GM19328 (cell line): ENCODE results near the gene SYVN1.
"Not testable (repeated sequence)": the region's sequence is repeated elsewhere in the genome, so short reads cannot be mapped to it uniquely, and the experiment has no call there.

Experiments
- ATAC-seq: cut with Tn5 transposase; IDR thresholded peaks from one replicate; pipeline ENCODE4 v1.9.1; 2021; ENCODE audit warnings: mild to moderate bottlenecking, moderate library complexity; ENCODE audit not compliant: unreplicated experiment

Gene SYVN1

DNA sequence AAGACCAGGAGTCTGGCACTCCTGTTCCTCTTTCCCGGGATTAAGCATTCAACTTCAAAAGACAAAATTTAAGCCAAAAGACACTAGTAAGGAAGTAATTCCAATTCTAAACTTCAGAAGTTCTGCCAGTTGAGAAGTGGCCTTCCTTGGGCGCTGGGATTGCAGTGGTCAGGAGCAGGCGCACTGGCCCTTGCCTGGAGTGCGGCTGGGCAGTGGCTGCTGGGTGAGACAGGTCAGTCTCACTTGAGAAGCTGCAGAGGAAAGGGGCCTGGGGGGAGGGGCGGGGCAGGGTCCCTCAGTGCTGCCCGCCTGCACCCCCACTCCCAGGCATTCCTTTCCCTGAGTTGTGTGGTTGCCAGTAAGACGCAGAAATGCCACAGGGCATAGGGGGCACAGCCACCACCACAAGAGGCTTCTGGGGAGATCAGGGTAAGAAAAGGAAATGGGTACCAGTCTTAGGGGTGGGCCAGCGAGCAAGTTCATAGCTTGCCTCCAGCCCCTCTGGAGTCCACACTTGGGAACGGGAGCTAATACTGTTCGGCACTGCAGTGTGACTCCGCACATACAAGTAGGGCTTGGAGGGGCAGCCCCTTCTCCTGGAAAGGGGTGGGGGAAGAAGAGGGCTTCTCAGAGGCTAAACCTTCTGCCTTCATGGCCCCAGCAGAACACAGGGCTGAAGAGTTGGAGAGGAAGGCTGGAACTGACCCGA lies 6.7 kb downstream of the SYVN1 start:
- no peak for ATAC-seq

DNA sequence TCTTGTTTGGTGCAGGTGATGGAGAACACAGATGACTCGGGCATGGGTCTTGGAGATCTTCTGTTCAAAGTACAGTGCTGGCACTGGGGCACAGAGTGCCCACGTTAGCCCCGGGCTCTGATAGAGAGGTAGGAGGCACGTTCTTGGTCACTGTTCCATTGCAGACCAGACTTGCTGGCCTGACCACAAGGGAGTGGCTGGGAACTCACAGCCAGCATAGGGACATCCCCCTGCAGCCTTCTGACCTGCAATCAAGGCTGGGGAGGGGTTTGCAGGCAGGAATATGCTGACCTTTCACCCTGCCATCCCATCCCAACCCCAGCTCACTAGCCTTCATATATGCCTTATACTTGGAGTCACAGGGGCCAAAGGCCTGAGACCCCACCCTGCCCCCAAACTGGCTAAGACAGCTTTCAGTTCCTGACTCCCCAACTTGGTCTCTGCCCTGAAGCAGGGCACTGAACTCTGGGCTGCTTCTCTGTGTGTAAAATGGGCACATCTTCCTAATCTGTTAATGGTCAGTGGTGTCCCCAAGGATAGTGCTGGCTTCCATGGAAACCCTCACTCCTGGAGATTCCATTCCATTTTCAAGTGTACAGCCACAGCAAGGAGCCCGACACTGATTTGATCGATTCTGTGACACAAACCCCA lies 7.6 kb downstream of the SYVN1 start:
- no peak for ATAC-seq

DNA sequence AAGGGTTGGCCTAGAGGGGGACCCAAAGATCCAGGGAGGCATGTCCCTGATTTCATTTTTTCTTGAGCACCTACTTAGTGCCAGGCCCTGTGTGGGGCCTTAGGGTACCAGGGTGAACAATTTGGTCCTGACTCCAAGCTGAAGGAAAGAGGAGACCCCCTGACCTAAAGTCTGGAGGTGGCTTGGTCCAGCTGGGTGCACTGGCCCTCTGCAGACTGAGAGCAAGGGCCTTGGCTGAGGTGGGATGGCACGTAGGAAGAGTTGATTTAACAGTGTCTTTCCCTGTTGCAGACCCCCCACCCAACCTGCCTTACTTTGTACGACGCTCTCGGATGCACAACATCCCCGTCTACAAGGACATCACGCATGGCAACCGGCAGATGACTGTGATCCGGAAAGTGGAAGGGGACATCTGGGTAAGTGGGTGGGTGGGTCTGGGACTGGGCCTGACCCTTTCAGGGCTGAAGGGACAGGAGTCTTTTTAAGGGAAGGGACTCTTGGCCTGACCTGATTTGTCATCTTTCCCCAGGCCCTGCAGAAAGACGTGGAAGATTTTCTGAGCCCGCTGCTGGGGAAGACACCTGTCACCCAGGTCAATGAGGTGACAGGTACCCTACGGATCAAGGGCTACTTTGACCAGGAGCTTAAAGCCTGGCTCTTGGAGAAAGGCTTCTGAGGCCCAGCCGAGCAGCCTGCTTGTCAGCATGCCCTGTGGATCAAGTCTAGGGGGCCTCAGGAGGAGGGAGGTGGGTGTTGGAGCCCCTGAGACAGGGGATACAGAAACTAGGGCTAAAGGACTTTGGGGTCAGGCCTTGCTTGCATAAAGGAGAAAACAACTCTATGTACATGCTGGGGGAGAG lies 8.9 kb downstream of the SYVN1 start:
- ATAC-seq = no peak

DNA sequence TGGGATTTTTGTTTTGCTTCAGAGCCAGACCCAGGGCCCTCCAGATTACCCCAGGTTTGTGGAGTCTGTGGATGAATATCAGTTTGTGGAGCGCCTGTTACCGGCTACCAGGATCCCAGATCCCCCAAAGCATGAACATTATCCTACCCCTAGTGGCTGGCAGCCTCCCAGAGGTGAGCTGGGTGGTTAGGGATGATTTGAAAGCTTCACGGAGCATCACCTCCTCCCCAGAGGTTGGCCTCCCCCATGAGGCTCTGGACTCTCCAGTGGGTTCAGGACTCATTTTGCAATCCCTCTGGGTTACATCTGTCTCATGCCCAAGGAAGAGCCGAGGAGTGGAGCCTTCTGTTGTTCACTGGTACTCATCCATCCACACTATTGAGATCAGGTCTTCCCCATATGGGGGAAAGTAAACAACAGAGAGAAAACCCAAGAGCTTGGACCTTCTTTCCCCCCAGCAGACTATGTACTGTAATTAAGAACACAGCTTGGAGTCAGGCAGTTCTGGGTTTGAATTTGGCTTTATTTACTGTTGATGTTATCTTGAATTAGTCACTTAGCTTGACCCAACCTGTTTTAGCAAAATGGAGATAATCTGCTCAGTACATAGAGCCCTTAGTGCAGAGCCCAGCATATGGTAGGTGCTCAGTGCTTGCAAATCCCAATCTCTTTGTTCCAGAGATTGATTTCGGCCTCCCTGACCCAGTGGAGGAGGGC lies 9.7 kb downstream of the SYVN1 start:
- no peak for ATAC-seq

DNA sequence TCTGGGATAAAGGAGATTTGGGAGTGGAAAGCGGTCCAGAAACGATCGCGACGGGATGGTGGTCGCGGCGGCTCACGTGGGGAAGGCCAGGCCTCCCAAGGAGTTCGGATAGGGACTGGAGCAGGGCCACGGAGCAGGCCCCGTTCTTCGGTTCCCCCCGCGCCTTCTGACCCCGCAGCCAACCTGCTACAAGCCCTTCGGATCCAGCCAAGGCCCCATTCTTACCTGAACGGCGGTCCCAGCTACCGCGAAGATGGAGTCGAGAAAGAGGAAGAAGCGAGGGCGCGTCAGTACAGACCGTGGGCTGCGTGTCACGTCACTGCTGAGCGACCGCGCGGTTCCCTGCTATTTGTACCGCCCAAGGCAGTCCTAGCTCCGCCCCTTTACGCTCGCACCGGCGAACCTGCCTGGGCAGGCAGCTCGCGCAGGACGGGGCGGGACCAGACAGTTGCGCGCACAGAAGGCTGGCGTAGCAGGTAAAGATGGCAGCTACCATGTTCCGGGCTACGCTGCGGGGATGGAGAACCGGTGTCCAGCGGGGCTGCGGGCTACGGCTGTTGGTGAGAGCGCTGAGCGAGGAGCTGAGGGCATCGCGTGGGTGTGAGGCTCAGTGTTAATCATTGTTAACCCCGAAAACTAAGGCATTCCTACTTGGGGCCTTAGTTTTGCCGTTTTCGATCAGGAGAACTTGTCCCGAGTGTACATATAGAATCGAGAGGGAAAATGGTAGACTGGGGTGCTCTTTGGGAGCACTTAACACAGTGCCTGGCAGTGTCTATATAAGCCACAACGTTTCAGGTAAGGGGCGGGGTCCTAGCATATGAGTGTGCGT lies 12.2 kb downstream of the SYVN1 start, which contains the start of the genes FAU and MRPL49:
Gene FAU, minus strand, starts transcription at position 270 of the 832 bp plus-strand sequence. CDS start 321 bp downstream, outside the sequence.
Gene MRPL49, plus strand, starts transcription at position 457 of the 832 bp plus-strand sequence. Its CDS starts 26 bp downstream, at position 483.
- peak; percentile 60 for ATAC-seq

DNA sequence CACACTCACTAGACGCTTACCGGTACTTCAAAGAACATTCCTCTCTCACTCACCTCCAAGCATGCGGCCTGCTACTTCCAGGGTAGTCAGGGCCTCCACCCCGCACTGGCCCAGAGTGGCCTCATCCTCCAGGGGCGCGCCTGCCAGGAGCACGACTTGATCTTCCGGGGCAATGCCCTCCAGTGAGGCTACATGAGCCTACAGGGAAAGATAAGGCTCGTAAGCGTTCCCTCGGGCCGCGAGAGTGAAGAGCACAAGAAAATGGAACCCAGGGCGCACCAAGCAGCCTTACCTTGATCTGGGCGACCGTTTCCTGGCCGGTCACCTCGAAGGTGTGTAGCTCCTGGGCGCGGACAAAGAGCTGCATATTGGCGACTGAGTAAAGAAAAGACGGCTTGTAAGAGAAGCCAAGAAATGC lies 12.9 kb downstream of the SYVN1 start:
- ATAC-seq = no peak

DNA sequence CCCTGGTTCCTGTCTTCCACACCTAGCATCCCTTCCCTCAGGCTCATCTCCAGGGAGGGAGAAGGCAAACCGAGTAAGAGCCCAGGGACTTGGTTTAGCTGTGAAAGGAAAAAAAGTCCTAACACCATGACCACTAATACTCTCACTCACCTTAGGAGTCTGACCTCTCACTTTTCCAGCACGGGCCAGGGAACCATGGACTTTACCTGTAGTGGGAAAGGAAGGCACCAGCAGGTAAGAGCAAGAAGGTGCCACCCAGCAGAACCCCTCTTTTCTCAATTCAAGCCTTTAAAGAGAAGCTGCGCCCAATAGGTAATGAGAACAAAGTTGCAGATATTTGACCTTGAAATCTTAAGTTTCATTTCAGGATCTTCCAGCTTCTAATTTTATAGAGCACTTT lies 13.5 kb downstream of the SYVN1 start:
- no peak for ATAC-seq

DNA sequence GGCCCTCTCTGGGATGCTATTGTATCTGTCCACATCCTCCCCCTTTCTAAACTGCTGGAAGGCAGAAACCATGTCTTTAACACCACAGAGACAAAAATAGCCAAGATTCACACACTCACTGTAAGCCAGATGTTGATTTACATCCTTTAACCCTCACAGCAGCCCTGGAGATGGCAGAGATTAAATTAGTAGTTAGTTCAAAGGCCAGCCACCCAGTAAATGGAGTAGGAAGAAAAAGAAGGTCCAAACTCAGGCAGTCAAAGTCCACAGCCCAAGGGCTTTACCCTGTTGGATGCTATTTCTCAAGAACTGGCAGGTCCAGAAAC lies 14.7 kb downstream of the SYVN1 start:
- no peak for ATAC-seq

DNA sequence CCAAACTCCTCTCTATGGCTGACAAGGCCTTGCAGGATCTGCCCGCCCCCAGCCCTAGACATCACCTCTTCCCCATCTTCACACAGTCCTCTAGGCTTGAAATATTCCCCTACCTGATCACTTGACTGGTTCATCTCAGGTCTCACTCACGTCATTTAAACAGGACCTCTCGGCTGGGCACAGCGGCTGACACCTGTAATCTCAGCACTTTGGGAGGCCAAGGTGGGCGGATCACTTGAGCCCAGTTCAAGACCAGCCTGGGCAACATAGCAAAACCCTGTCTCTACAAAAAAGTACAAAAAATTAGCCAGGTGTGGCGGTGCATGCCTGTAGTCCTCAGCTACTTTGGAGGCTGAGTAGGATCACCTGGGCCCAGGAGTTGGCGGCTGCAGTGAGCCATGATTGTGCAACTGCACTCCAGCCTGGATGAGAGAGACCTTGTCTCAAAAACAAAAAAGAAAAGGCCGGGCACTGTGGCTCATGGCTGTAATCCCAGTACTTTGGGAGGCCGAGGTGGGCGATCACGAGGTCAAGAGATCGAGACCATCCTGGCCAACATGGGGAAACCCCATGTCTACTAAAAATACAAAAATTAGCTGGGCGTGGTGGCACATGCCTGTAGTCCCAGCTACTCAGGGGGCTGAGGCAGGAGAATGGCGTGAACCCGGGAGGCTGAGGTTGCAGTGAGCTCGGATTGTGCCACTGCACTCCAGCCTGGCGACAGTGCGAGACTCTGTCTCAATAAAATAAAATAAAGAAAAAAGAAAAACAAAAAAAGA lies 15.2 kb downstream of the SYVN1 start:
- ATAC-seq = not testable (repeated sequence)

DNA sequence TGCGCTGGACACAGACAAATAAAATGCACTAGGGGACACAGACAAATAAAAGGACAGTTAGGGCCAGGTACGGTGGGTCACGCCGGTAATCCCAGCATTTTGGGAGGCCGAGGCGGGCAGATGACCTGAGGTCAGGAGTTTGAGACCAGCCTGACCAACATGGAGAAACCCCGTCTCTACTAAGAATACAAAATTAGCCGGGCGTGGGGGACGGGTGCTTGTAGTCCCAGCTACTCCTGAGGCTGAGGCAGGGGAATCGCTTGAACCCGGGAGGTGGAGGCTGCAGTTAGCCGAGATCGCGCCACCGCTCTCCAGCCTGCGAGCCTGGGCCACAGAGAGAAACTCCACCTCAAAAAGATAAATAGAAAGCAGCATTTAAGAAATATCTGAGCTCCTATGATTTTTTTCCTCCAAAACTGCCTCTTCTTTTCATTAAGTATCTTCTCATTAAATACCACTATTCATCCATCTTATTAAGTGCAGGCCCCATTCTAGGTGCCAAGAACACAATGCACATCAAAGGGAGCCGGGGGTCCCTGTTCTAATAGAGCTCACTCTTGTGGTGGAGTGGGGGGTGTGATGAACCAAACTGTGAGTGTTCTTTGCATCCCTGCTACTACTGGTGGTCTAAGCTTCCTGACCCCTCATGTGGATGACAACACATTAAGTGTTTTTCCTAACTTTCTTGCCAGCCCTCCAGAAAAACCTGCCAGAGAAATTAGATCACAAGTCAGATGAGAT lies 16.1 kb downstream of the SYVN1 start:
- no peak for ATAC-seq

DNA sequence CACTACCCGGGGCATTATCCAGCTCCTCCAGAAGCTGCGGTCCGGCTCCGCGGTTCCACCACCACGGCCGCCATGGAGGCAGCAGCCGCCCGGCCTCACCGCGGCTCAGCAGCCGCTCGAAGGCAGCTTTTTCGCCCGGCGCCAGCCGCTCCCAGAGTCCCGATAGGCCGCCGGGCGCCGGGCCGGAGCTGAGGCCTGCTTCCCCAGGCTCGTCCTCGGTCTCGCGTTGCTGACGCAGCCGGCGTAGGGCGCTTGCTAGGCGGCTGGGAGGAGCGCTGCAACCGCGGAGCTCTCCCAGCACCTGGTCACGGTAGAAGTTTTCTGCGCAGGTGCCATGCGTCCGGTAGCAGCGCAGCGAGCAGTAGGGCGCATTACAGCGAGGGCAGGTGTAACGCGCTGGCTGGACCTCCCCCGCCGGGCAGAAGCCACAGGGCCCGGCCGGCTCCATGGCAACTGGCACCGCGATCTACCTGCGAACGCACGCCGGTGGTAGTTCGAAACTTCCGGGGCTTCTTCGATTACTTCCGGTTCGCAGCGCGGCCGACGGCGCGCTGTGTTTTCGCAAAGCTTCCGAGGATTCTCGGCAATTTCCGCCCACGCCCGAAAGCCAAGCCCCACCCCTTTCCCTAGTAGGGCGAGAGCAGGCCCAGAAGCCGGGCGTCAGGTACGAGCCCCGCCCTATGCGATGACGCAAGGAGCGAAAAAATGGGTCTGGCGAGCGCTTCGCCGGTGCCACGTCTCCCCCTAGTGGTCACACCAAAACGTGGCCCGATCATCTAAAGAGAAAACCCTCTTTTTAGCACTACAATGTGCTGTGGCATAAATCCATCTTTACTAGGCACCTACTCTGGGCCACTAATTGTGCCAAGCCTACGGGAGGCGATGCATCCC lies 16.9 kb downstream of the SYVN1 start, which contains the start of gene ZNHIT2:
Gene ZNHIT2, minus strand, starts transcription at position 496 of the 891 bp plus-strand sequence. Its CDS starts 48 bp downstream, at position 448.
- peak; percentile 64 for ATAC-seq

DNA sequence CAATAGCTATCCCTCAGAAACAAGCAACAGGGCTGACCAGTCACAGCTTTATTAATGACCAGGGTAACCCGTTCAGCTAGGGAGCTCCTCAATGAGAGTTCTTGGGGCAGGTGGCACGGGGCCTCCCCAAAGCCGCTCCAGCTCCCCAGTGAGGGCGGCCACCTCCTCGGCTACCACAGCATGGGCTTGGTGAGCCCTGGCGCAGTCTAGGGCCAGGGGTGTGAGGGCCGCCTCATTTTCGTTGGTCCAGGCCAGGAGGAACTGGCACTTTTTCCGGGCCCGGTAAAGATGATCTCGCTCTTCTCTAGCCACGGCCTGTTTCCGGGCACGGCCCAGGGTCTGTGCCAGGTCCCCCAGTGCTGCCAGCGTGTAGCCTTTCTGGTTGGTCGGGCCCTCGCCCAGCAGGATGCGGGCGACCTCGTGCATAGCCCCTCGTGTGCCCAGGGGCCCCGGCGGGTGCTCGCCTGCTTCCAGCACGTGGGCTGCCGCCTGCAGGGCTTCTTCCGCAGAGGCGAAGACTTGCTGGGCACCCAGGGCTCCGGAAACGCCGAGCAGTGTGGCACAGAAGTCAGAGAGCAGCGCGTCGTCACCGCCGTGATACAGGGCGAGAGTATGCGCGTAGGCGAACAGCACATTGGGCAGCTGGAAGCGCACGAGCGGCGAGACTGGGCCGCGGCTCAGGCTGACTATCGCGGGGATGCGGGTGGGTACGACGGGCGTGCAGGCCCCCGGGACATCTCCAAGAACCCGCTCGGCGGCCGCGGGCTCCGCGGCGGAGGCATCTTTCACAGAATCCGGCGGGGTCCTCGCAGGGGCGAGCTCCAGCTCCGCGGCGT lies 17.7 kb downstream of the SYVN1 start:
- no peak for ATAC-seq

DNA sequence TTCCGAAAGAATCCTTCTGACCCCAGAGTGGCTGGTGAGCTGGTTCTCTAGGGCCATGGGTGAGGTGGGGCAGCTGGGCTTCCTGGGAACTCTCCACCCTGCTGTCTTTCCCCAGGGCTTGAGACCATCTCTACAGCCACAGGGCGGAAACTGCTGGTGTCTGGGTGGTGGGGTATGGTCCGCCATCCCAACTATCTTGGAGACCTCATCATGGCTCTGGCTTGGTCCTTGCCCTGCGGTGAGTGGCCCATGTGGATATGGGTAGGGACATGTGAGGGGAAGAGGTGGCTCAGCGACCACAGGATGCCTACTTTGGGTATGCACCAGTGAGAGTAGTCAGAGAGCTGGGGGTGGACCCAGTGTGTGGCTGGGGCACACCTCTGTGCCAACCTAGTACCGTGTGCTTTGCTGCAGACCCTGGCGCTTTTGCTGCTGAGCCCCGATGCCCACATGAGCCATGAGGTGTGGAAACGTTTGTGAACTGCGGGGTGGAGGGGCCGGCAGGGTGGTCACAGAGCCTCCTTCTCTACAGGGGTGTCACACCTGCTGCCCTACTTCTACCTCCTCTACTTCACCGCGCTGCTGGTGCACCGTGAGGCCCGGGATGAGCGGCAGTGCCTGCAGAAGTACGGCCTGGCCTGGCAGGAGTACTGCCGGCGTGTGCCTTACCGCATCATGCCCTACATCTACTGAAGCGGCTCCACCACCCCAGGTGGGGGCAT lies 18.8 kb downstream of the SYVN1 start:
- no peak for ATAC-seq

DNA sequence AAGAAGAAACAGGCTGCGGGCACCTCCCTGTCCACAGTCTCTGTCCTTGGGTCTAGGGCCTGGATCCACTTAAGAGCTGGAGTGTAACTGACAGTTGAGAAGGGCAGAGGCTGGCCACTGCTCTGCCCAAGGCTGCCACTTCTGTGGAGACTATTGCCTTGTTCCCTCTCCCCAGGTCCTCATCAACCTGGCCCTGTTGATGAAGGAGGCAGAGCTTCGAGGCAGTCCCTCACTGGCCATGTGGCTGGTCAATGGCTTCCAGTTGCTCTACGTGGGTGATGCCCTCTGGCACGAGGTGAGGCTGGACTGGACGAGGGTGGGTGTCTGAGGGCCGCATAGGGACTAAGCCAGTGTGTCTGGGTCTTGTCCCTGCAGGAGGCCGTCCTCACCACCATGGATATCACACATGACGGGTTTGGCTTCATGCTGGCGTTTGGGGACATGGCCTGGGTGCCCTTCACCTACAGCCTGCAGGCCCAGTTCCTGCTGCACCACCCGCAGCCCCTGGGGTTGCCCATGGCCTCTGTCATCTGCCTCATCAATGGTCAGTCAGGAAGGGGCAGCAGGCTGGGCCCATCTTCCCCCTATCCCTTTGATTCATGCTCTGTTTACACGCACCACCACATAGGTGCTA lies 19.7 kb downstream of the SYVN1 start:
- no peak for ATAC-seq

DNA sequence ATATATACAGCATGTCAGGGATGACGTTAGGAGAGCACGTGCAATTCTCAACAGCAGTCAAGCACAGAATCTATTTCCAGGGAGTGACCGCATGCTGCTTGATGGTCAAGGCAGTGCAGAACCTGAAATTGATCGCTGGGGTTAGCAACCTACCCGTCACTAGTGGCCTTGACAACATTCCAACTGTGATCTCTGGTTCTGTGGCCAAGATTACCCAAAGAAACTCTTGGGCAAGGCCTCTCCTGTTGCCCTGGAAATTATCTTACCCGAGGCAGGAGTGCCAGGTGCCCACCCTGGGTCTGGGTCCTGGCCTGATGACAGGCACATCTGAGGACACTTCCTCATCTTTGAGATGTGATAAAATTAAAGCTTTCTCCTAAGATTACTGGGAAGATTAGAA lies 20.5 kb downstream of the SYVN1 start:
- no peak for ATAC-seq
